HepG2 (cell line): ENCODE measurements around the gene FNDC4. TPM values are rescaled to one million over a fixed set of nuclear protein-coding genes. Genes with fewer than 3 reads are reported as not detected.

Source experiments
- ATAC-seq: fragments of 200-7000 bp; cut with Tn5 transposase; 3 replicates; pipeline ENCODE4 v1.9.1; 2020; ENCODE audit warnings: mild to moderate bottlenecking, moderate library complexity
- BruUV-seq: library from RNA; stranded (reverse); fragments of 400-500 nt; replicated peaks from 2 replicates; lab custom pipeline; 2021; lab: Mats Ljungman, UMichigan
- CTCF ChIA-PET: fragments of 300-600 bp; formaldehyde crosslinking; extraction: SDS; loops from one replicate; lab custom pipeline; 2021; ENCODE audit warnings: low total read pairs, inconsistent platforms, low intra/inter-chr PET ratio; lab: Yijun Ruan, JAX
- POLR2A ChIA-PET: fragments of 350-600 bp; sonication (Branson Sonifier 250); formaldehyde crosslinking; loops from one replicate; lab custom pipeline; 2020; ENCODE audit warnings: antibody characterized with exemption, inconsistent platforms; lab: Yijun Ruan, JAX
- DNase-seq: peaks from one replicate; pipeline ENCODE4 v3.0.0-alpha.2; 2015; ENCODE audit warnings: low spot score
- FAIRE-seq: peaks from 3 replicates; lab custom pipeline; 2011; peaks lifted over from hg19 to GRCh38; lab: Jason Lieb, UNC
- H2AFZ ChIP-seq: one replicate; pipeline ENCODE4 v1.6.1; 2011; ENCODE audit warnings: low read length, inconsistent platforms
- H3K27ac ChIP-seq: fragments of 300-600 bp; 3 replicates; pipeline ENCODE4 v1.8.0; 2011; ENCODE audit warnings: mixed run types, mild to moderate bottlenecking, mixed read lengths, low read length, inconsistent platforms; ENCODE audit not compliant: insufficient read depth; ENCODE audit errors: extremely low read length
- H3K27me3 ChIP-seq, 2 experiments: fragments of 200-600 bp in 1 of 2; 2 replicates in 1 of 2; 3 replicates in 1 of 2; pipeline versions ENCODE4 v1.6.0 to v1.8.0; 2011; ENCODE audit warnings: low read length in 2 of 2, mild to moderate bottlenecking in 2 of 2, moderate library complexity in 2 of 2, inconsistent platforms in 1 of 2; ENCODE audit not compliant: insufficient read depth in 2 of 2, control insufficient read depth in 1 of 2
- H3K36me3 ChIP-seq, 2 experiments: fragments of 200-600 bp in 1 of 2; replicated peaks in 1 of 2; 2 replicates in 1 of 2; 3 replicates in 1 of 2; pipeline versions ENCODE4 v1.5.1 to v1.8.0; 2011; ENCODE audit warnings: low read length in 2 of 2, inconsistent platforms in 1 of 2; ENCODE audit not compliant: insufficient read depth in 2 of 2, control insufficient read depth in 1 of 2
- H3K4me1 ChIP-seq: 2 replicates; pipeline ENCODE4 v1.5.1; 2012; ENCODE audit warnings: low read length, inconsistent platforms; ENCODE audit not compliant: insufficient read depth
- H3K4me2 ChIP-seq: 2 replicates; pipeline ENCODE4 v1.6.0; 2011; ENCODE audit warnings: low read depth, low read length, inconsistent platforms
- H3K4me3 ChIP-seq, 3 experiments: fragments of 200-600 bp in 1 of 3; sonication (generic), shearing (Covaris generic) in 1 of 3; replicated peaks in 1 of 3; 2 replicates each; pipeline ENCODE4 v1.5.1; 2011 to 2016; ENCODE audit warnings: low read length in 3 of 3, inconsistent platforms in 2 of 3, low read depth in 2 of 3, mild to moderate bottlenecking in 2 of 3, control low read depth in 1 of 3, mixed read lengths in 1 of 3; ENCODE audit not compliant: insufficient read depth in 1 of 3
- H3K79me2 ChIP-seq: one replicate; pipeline ENCODE4 v1.6.1; 2011; ENCODE audit warnings: low read length, inconsistent platforms; ENCODE audit not compliant: insufficient read depth
- H3K9ac ChIP-seq: 2 replicates; pipeline ENCODE4 v1.6.0; 2011; ENCODE audit warnings: mild to moderate bottlenecking, low read depth, low read length, inconsistent platforms; ENCODE audit not compliant: insufficient read depth
- H3K9me3 ChIP-seq: 2 replicates; pipeline ENCODE4 v1.5.1; 2012; ENCODE audit warnings: mild to moderate bottlenecking, low read length
- H4K20me1 ChIP-seq: 2 replicates; pipeline ENCODE4 v1.6.0; 2011; ENCODE audit warnings: inconsistent platforms, mild to moderate bottlenecking, low read length, moderate library complexity; ENCODE audit not compliant: insufficient read depth
- ADNP ChIP-seq: sonication (generic); formaldehyde crosslinking; IDR thresholded peaks from 2 replicates; pipeline ENCODE4 v1.4.0; 2020; ENCODE audit warnings: missing genetic modification reagents
- AGO2 ChIP-seq: fragments of 200-400 bp; formaldehyde crosslinking; optimal IDR thresholded peaks from 2 replicates; pipeline ENCODE3; 2017; ENCODE audit warnings: mild to moderate bottlenecking, low read depth, low read length, moderate library complexity
- ARID2 ChIP-seq: sonication (generic); formaldehyde crosslinking; IDR thresholded peaks from 2 replicates; pipeline ENCODE4 v1.8.1; 2022; ENCODE audit warnings: mild to moderate bottlenecking, missing genetic modification reagents, borderline replicate concordance
- ERF ChIP-seq: IDR thresholded peaks from 2 replicates; pipeline ENCODE4 v1.6.1; 2018; ENCODE audit warnings: missing biosample characterization, missing genetic modification reagents
- FOSL2 ChIP-seq: sonication (generic); formaldehyde crosslinking; IDR thresholded peaks from 2 replicates; pipeline ENCODE4 v1.4.0; 2020; ENCODE audit warnings: missing genetic modification reagents
- FOXK2 ChIP-seq: fragments of 450-650 bp; IDR thresholded peaks from 2 replicates; pipeline ENCODE4 v1.6.1; 2016
- KLF16 ChIP-seq, 2 experiments: sonication (generic) in 1 of 2; formaldehyde crosslinking in 1 of 2; IDR thresholded peaks; 2 replicates each; pipeline versions ENCODE4 v1.6.1 to v1.8.0; 2016 to 2023; ENCODE audit warnings: missing genetic modification reagents in 2 of 2, missing compliant biosample characterization in 1 of 2
- MATR3 ChIP-seq: sonication (generic); formaldehyde crosslinking; IDR thresholded peaks from 2 replicates; pipeline ENCODE4 v1.4.0; 2020; ENCODE audit warnings: missing genetic modification reagents
- RCOR2 ChIP-seq: IDR thresholded peaks from 2 replicates; pipeline ENCODE4 v1.6.1; 2016; ENCODE audit warnings: missing biosample characterization, missing genetic modification reagents
- SAP130 ChIP-seq: IDR thresholded peaks from 2 replicates; pipeline ENCODE4 v1.6.1; 2016; ENCODE audit warnings: low read depth
- SOX6 ChIP-seq, 2 experiments: fragments of 450-650 bp in 1 of 2; sonication (generic) in 1 of 2; formaldehyde crosslinking in 1 of 2; IDR thresholded peaks; 2 replicates each; pipeline versions ENCODE4 v1.4.0 to v1.6.1; 2017 to 2020; ENCODE audit warnings: antibody characterized with exemption in 1 of 2, mild to moderate bottlenecking in 1 of 2, missing genetic modification reagents in 1 of 2
- TBL1XR1 ChIP-seq: fragments of 150-350 bp; IDR thresholded peaks from 2 replicates; pipeline ENCODE4 v1.6.1; 2014; ENCODE audit warnings: borderline replicate concordance, low read length; ENCODE audit not compliant: partially characterized antibody
- TCF7 ChIP-seq: sonication (generic); IDR thresholded peaks from 2 replicates; pipeline ENCODE4 v1.6.1; 2016; ENCODE audit warnings: antibody characterized with exemption, low read depth
- ZBTB21 ChIP-seq: sonication (generic); formaldehyde crosslinking; IDR thresholded peaks from 2 replicates; pipeline ENCODE4 v1.4.0; 2020; ENCODE audit warnings: missing genetic modification reagents
- WGBS: methylation state at CpG from one replicate; pipeline ENCODE4 v1.1.6; 2017; ENCODE audit warnings: low lambda C conversion rate; 5-methylcytosine and 5-hydroxymethylcytosine counted together
- in situ Hi-C: cut with HindIII; loops from 2 replicates; pipeline ENCODE4 v1.10.0; 2017; ENCODE audit warnings: low pct_unique_long_range_greater_than_20kb; ENCODE audit not compliant: extremely low pct_ligation_motif_present
- intact Hi-C: fragments of 100-400 bp; cut with micrococcal nuclease; formaldehyde crosslinking; loops from one replicate; pipeline ENCODE4 v1.10.0; 2022; ENCODE audit not compliant: unreplicated experiment
- polyA plus RNA-seq, 8 experiments: library from polyadenylated mRNA; depleted of rRNA in 3 of 8; stranded (reverse) in 7 of 8; unstranded in 1 of 8; fragments of >200 nt; fragmentation: Illumina TruSeq in 4 of 8; extraction: Trizol in 4 of 8; gene quantifications; 2 replicates each; pipeline versions ENCODE4 v1.2.1 to v1.2.3, GENCODE V29; 2011 to 2016; ENCODE audit warnings: low read depth in 4 of 8, missing spikeins in 1 of 8, mixed read lengths in 1 of 8; ENCODE audit not compliant: insufficient read depth in 1 of 8
- total RNA-seq, 5 experiments: library from RNA; depleted of rRNA; stranded (reverse); fragments of >200 nt; fragmentation: Illumina TruSeq; extraction: Trizol; gene quantifications; 2 replicates each; pipeline ENCODE4 v1.2.3, GENCODE V29; 2016; ENCODE audit warnings: low read depth in 1 of 5
- TF ChIP-seq, protein P1 (sequence below): sonication (generic); formaldehyde crosslinking; IDR thresholded peaks from 2 replicates; pipeline ENCODE4 v1.5.0; 2020; ENCODE audit warnings: mild to moderate bottlenecking, missing genetic modification reagents, borderline replicate concordance
- TF ChIP-seq, protein P2 (sequence below): sonication (generic); formaldehyde crosslinking; IDR thresholded peaks from 2 replicates; pipeline ENCODE4 v1.4.0; 2020; ENCODE audit warnings: missing genetic modification reagents
- TF ChIP-seq, protein P3 (sequence below): sonication (generic); formaldehyde crosslinking; IDR thresholded peaks from 2 replicates; pipeline ENCODE4 v1.8.0; 2022; ENCODE audit warnings: missing genetic modification reagents, mild to moderate bottlenecking, borderline replicate concordance

The FNDC4 gene
- total and polyA plus RNA-seq, 2 of the 13 experiments (the other 11 are each of a cell fraction or from before 2014, with no cell fraction given), result 9.0 to 17.4 TPM

DNA sequence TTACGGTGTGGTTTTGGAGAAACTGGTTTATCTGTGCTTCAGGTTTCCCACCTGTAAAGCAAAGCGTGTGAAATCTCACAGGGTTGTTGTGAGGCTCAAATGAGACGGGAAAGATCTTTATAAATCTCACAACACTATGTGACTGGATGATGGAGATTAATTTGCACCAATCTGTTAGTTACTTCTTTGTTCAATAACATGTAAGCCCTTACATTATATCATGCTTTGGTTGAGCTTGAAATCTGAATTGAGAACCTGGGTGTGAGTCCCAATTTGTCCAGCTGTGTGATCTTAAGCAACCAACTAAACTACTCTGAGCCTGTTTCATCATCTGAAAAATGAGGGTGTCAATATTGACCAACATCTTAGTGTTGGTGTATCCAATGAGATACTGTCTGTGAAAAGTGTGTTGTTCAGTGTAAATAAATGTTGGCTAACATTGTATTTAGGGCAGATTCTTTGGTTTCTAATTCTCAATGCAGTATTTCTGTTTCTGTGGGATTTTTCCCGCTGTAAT lies 898 bp upstream of the FNDC4 start (continued):
- TF ChIP-seq, protein P1, sequence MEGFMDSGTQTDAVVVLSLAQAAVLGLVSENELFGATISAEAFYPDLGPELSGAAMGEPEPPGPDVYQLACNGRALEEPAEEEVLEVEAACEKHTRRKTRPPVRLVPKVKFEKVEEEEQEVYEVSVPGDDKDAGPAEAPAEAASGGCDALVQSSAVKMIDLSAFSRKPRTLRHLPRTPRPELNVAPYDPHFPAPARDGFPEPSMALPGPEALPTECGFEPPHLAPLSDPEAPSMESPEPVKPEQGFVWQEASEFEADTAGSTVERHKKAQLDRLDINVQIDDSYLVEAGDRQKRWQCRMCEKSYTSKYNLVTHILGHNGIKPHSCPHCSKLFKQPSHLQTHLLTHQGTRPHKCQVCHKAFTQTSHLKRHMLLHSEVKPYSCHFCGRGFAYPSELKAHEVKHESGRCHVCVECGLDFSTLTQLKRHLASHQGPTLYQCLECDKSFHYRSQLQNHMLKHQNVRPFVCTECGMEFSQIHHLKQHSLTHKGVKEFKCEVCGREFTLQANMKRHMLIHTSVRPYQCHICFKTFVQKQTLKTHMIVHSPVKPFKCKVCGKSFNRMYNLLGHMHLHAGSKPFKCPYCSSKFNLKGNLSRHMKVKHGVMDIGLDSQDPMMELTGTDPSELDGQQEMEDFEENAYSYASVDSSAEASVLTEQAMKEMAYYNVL, result no peak
- TF ChIP-seq TCF7 (peak; percentile 13; the same call in 1 of the 2 replicates), RCOR2 (CRISPR knock-in tag) (peak; percentile 99)

DNA sequence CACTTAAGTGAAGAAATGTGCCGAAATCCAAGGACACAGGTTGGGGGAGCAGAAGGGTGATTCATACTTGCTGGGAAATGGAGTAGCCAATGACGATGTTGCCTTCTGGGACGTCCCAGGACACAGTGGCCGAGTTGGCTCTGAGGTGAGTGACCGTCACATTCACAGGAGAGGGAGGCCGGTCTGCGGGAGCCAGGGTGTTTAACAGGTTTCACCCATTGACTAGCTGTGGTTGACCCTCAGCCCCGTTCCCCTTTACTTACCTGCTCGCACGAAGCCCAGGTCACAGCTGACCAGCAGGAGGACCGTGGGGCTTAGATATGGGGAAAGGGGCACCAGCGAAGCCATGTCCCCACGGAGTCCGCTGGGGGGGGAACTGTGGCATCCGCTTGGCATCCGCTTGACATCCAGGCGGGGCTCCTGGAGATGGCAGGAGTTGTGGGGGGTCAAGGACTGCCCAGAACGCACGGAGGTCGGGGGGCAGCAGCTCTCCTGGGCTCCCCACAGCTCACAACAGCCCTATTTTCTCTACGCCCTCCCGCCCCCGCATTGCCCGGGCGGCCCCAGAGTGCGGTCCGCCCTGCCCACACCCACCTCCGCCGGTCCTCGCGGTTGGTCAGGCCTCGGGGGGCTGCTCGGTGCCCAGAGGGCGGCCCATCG lies 586 bp downstream of the FNDC4 start:
- Histone ChIP-seq H3K4me1 (peaks cover 67% of the 10 kb centered on the region), H4K20me1 (no peaks in the 10 kb centered on the region), H3K4me2 (peak overlapping the region; percentile 95), H3K27ac (no peak overlapping the region), H3K9ac (peak overlapping the region; percentile 74), H3K27me3 (no peaks in the 10 kb centered on the region; a peak in 1 of 5 replicates), H3K79me2 (no peaks in the 10 kb centered on the region), H2AFZ (no peak overlapping the region), H3K4me3 (peak overlapping the region; percentile 81 to 85 (median 83)), H3K36me3 (no peaks in the 10 kb centered on the region), H3K9me3 (no peaks in the 10 kb centered on the region)
- DNase-seq, result peak; percentile 50
- CTCF ChIA-PET, result no interaction called here
- no TSS peak for BruUV-seq
- in situ Hi-C loops (no loop called here), intact Hi-C loops (no loop called here)
- peak; percentile 9 for ATAC-seq
- no peak for FAIRE-seq
- POLR2A ChIA-PET, result interaction anchor here (0.8 to 2.0 kb wide), 8 partner anchors 66 to 169 kb away, joined by 3 to 9 read pairs (median 4); partner anchors contain the start of genes CCDC121, GPN1, GTF3C2 and NRBP1
- WGBS, result 12% methylated on average over 4 of the region's 35 CpGs
- TF ChIP-seq SOX6 (IDR thresholded peaks at IDR 0.05) (no peak), SOX6 (CRISPR knock-in tag; IDR thresholded peaks at IDR 0.05) (peak; percentile 34; the same call in 1 of the 2 replicates), ARID2 (CRISPR knock-in tag) (no peak), KLF16 (CRISPR knock-in tag; IDR thresholded peaks at IDR 0.05) (peak in 1 of 2 experiments; percentile 27; a peak in 2 of 4 replicates), ADNP (CRISPR knock-in tag) (no peak), TBL1XR1 (no peak), ZBTB21 (CRISPR knock-in tag) (no peak), ERF (peak; percentile 33; the same call in 1 of the 2 replicates), FOXK2 (no peak), AGO2 (peak; percentile 20), FOSL2 (CRISPR knock-in tag) (peak; percentile 98), SAP130 (0 out of 2 replicates have a peak, but pooled peaks have one; percentile 36), MATR3 (CRISPR knock-in tag) (no peak)
- TF ChIP-seq, protein P2, sequence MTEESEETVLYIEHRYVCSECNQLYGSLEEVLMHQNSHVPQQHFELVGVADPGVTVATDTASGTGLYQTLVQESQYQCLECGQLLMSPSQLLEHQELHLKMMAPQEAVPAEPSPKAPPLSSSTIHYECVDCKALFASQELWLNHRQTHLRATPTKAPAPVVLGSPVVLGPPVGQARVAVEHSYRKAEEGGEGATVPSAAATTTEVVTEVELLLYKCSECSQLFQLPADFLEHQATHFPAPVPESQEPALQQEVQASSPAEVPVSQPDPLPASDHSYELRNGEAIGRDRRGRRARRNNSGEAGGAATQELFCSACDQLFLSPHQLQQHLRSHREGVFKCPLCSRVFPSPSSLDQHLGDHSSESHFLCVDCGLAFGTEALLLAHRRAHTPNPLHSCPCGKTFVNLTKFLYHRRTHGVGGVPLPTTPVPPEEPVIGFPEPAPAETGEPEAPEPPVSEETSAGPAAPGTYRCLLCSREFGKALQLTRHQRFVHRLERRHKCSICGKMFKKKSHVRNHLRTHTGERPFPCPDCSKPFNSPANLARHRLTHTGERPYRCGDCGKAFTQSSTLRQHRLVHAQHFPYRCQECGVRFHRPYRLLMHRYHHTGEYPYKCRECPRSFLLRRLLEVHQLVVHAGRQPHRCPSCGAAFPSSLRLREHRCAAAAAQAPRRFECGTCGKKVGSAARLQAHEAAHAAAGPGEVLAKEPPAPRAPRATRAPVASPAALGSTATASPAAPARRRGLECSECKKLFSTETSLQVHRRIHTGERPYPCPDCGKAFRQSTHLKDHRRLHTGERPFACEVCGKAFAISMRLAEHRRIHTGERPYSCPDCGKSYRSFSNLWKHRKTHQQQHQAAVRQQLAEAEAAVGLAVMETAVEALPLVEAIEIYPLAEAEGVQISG (CRISPR knock-in tag), result peak; percentile 52
- TF ChIP-seq, protein P3, sequence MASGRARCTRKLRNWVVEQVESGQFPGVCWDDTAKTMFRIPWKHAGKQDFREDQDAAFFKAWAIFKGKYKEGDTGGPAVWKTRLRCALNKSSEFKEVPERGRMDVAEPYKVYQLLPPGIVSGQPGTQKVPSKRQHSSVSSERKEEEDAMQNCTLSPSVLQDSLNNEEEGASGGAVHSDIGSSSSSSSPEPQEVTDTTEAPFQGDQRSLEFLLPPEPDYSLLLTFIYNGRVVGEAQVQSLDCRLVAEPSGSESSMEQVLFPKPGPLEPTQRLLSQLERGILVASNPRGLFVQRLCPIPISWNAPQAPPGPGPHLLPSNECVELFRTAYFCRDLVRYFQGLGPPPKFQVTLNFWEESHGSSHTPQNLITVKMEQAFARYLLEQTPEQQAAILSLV, result peak; percentile 28
